Left cardiac atrium (tissue), 4 donors: ENCODE data around the gene LRIG3. TPM values are rescaled to one million over a fixed set of nuclear protein-coding genes. Genes with fewer than 3 reads are reported as not detected.
A peak's percentile ranks its signal among the peaks of the same experiment; 100 is the strongest.
"Not testable (repeated sequence)": the region's sequence is repeated elsewhere in the genome, so short reads cannot be mapped to it uniquely, and the experiment has no call there.

Experiments used
- ATAC-seq, 2 donors: fragments of 200-7000 bp; cut with Tn5 transposase; one replicate each; pipeline ENCODE4 v1.9.1; 2020; ENCODE audit warnings: mild to moderate bottlenecking in 2 of 2, moderate library complexity in 2 of 2
- DNase-seq: peaks from one replicate; pipeline ENCODE4 v3.0.0-alpha.2; 2020
- intact Hi-C, 2 donors: fragments of 100-400 bp; cut with DNase I; formaldehyde crosslinking; loops; one replicate each; pipeline versions ENCODE4 v1.14.1 to v1.15.1; 2022 to 2023
- long read RNA-seq: library from polyadenylated mRNA; unstranded; transcript quantifications from one replicate; pipeline ENCODE4 v2.0.0, GENCODE V29; 2021
- total RNA-seq, 2 donors: library from RNA; stranded (reverse); fragmentation: NEBNext Ultra II Directional; extraction: Animal tissue kit (Norgen Biotek cat#: 25700); gene quantifications; one replicate each; pipeline ENCODE4 v1.2.1, GENCODE V29; 2021
- donor health status: DM: no; HTN: yes; CAD: no.
- donor health status: DM: no; HTN: yes; CAD: no; lungs with severe emphysema.
- donor health status: DM: yes; HTN: yes; CAD: no.
- donor health status: Dilated cardiomyopathy.

LRIG3 gene, protein sequence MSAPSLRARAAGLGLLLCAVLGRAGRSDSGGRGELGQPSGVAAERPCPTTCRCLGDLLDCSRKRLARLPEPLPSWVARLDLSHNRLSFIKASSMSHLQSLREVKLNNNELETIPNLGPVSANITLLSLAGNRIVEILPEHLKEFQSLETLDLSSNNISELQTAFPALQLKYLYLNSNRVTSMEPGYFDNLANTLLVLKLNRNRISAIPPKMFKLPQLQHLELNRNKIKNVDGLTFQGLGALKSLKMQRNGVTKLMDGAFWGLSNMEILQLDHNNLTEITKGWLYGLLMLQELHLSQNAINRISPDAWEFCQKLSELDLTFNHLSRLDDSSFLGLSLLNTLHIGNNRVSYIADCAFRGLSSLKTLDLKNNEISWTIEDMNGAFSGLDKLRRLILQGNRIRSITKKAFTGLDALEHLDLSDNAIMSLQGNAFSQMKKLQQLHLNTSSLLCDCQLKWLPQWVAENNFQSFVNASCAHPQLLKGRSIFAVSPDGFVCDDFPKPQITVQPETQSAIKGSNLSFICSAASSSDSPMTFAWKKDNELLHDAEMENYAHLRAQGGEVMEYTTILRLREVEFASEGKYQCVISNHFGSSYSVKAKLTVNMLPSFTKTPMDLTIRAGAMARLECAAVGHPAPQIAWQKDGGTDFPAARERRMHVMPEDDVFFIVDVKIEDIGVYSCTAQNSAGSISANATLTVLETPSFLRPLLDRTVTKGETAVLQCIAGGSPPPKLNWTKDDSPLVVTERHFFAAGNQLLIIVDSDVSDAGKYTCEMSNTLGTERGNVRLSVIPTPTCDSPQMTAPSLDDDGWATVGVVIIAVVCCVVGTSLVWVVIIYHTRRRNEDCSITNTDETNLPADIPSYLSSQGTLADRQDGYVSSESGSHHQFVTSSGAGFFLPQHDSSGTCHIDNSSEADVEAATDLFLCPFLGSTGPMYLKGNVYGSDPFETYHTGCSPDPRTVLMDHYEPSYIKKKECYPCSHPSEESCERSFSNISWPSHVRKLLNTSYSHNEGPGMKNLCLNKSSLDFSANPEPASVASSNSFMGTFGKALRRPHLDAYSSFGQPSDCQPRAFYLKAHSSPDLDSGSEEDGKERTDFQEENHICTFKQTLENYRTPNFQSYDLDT
- total RNA-seq, result 10 to 100 TPM in 1 of 2 donors, 1 to 10 TPM in 1; 7.3 to 13.0 TPM
- long read RNA-seq, full-length matches to known transcripts, result 8 of 10 reads
- long read RNA-seq, partial matches to known transcripts, result 0 of 10 reads
- long read RNA-seq, other reads (novel, unspliced or antisense), result 2 of 10 reads

DNA sequence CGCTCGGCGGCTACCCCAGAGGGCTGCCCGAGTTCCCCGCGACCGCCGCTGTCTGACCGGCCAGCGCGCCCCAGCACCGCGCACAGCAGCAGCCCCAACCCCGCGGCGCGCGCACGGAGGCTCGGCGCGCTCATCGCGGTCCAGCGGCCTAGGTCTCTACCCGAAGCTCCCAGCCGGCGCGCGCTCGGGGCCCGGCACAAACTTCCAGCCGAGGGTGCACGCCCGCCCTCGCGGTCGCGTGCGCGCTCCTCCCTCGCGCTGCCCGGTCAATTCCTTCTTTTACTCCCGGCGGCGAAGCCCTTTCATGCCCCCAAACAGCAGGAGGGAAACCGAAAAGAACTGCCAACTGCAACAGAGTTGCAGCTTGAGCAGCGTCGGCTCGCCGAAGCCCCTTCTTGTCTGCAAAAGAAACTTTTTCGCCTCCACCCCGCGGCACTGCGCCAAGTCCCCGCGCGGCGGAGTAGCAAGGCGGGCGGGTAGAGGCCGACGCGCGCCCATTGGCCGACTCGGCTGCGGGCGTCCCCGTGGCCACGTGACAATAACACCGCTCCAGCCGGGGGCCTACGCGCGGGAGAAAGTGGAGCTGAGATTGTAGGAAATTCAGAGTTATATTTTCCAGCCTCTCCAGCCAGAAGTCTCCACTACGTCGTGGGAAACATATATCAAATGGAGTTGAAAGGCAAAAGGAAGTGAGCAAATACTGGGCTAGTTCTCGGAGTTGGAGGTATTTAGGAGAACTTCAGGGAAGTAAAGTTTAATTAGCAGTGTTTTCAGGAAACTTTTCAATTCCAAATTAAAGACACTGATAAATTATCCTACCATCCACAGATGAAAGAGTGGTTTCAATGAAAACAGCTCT lies at the start of gene LRIG3:
Gene LRIG3 (minus strand): TSS at position 403 of the 859 bp plus-strand sequence. CDS start 269 bp downstream, at position 134.
- intact Hi-C loops, result no loop called here
- DNase-seq, result peak; percentile 94
- ATAC-seq, result peak; percentile 95 to 96

DNA sequence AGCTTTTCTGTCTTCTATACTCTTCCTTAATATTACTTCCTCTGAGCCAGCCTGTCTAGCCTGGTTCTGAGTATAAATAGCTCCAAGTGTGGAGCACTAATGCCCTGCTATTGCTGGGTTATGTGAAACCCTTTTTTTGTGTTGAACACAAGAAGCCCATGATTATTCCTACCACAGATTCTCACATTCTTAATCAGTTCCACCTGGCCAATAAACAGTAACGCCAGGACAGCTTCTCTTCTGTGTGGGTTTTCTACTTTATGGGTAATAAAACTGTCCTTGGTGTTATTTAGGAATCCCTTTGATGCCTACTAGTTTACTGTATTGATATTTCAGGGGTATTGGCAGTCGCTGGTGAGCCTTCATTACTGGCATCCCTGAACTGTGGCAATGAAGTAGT lies 48.9 kb upstream of the LRIG3 start:
- ATAC-seq (no peak), DNase-seq (no peak)
- intact Hi-C loops, result no loop called here

DNA sequence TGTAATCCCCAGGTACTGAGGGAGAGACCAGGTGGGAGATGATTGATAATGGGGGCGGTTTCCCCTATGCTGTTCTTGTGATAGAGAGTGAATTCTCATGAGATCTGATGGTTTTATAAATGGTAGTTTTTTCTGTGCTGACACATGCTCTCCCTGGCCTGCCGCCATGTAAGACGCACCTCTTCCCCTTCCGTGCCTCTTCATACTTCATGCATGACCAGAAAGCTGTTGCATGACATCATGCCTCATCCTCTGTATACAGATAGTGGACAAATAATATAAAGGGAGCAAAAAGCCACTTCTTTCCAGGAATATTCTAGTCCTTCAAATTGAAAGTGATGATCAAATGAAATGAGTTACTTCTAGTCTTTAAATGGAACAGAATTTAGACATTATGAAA lies 47.3 kb upstream of the LRIG3 start:
- no peak for DNase-seq
- ATAC-seq, result no peak
- intact Hi-C loops, result no loop called here

DNA sequence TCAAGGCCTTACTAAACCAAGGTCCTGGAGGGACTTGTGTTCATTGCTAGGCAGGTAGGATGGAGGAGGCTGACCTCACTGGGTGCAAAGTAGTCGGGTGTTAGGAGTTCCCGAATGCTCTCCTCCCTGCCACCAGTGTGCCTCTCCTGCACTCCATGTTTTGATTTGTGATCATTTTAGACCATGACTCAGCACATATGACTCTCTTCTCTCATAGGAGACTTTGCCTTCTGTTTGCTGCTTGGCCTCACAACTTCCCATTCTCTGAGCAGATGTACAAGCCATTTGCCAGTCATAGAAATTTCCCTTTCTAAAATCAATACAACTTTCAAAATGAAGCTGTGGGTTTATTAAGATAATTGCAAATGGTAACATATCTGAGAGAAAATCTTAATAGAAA lies 46.6 kb upstream of the LRIG3 start:
- DNase-seq (no peak), ATAC-seq (no peak)
- intact Hi-C loops, result no loop called here

DNA sequence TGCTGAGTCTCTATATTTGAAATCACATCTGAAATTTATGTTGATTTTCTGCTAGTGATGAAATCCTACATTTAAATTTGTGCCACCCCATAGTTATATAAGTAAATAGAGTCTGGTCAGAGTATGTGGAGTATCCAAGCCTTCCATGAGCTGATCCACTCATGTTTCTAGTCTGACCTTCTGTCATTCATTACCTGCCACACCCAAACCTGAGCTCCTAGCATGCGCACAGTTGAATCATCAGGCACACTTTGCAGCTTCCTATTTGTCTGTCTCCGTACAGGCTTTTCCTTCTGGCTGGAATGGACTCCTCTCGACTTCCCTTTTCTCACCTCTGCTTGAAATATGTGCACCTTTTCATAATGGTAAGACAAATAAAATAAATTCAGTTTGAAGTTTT lies 45.3 kb upstream of the LRIG3 start:
- intact Hi-C loops, result no loop called here
- ATAC-seq (no peak), DNase-seq (no peak)

DNA sequence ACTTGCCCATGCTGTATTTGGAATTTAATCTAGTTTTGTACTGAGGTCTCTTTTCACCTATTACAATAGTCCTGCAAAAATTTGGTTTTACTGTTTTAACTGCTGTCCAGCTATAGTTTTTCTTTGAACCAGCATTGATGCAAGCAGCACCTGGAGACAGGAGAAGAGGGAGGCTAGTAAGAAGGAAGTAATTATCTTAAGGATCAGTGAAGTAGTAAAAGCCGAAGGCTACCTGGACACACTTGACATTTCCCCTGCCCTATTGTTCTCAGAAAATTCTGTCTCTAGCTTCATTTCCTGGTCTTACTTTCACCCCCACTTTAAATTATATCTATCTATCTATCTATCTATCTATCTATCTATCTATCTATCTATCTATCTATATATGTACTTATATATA lies 43.5 kb upstream of the LRIG3 start:
- intact Hi-C loops, result no loop called here
- ATAC-seq (no peak), DNase-seq (no peak)

DNA sequence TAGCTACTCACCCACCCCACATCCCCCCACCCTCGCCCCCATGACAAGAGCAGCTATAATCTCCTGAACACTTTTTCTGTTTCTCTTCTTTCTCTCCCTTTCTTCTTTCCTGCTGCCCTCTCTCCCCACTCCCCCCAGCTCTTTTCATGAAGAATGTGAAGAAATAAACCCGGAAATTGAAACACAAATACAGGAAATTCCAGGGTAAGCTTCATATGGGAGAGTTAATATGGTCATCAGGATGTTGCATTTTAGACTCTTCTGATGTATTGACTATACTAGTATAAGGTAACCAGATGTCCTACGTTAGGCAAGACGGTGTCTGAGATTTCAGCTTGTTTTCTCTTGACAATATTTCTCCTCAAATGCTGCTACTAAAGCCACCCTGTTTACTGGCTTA lies 41.6 kb upstream of the LRIG3 start:
- ATAC-seq (no peak), DNase-seq (no peak)
- intact Hi-C loops, result no loop called here

DNA sequence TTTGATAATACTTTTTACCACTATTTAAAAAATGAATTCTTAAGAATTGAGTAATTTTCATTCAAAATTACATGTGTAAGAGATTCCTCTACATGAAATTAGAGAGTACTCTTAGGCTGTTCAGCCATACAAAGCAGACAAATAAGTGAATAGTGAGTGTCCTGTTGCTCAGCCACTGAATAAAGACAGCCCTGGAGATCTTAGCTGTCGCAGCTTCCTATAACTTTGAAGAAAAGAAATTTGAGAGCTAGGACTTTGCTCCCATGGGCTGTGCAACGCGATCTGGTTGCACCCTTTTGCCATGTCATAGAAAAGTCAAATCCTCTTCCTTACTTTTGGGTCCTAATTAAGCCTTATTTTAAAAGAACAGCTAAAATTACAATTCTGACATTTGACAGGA lies 40.9 kb upstream of the LRIG3 start:
- no peak for DNase-seq
- intact Hi-C loops, result no loop called here
- no peak for ATAC-seq

DNA sequence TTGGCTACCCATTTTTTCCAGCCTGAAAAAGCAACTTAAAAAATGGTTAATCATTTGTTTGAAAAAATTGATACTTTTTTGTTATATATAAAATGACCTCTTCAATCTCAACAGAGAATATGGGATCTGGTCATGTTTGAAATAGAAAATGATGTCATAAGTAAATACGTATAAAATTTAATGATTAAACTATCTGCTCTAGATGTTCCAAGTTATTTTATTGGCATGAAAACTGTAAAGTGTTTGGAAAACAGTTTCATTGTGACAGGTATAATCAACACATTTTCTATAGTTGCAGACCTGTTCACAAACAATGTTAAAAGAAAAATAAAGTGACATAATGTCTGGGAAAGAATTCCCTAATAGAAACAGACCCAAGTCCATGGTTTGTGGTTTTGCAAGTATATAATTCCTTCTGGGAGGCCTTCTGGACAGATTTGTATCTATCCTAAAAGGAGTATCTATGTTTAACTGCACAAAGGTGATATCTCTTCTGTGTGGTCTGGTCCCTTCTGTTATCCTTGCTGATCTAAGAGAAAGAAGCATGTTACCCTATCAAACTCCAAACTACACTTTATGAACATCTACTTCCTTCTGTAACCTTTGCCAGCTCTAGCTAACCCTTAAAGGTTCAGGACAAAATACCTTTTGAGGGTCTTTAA lies 39.5 kb upstream of the LRIG3 start:
- ATAC-seq (no peak), DNase-seq (no peak)
- intact Hi-C loops, result no loop called here

DNA sequence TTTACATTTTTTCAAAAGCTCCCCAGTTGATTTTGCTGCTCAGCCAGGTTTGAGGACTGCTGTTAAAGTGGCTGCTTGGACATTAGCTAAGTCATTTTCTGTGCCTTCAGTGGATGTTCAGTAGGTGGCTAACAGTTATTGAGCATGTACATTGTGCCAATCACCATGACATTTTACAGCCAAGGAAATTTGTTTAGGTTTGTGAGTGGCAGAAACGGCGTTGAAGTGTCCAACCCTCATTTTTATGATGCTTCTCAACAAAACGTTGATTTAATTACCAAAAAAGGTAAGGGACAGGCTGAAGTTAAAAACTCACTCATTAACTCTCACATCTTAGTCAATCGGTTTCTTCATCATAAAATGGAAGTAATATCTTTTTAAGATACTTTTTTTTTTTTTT lies 37.0 kb upstream of the LRIG3 start:
- intact Hi-C loops, result no loop called here
- DNase-seq (no peak), ATAC-seq (no peak)

DNA sequence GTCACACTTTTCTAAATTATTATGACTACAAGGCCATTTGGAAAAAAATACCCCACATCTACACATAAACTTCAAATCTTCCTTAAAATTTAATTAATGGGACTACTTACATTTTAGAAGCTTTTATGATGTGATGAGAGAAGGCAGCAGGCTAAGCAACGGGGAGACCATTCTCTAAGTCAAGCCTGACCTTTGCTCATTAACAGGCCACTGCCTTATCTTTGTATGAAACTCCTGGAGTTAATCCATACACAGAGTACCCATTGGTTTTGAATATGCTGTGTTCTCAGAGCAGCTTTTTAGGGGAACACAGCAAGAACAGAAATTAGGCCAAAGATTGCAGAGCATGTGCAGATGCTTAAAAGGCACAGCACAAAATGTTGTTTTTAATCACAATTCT lies 35.5 kb upstream of the LRIG3 start:
- intact Hi-C loops, result no loop called here
- ATAC-seq, result no peak
- DNase-seq, result no peak

DNA sequence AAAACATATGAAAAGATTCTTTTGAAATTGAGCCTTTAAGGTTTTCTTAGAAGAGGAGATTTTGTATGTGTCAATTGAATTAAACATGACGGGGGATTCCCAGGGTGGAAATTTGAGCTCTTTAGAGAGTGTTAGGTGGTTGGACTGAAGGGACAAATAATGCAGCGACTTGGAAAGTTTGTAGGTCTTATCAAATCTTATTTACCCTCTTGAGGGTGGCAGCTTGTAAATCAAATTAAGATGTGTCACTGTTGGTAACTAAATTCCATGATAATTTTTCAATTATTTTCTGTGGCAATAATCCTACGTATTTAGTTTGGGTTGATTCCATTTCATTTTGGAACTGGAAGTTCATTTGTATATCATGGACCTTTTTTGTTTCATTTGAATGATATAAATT lies 33.7 kb upstream of the LRIG3 start:
- no peak for ATAC-seq
- intact Hi-C loops, result no loop called here

DNA sequence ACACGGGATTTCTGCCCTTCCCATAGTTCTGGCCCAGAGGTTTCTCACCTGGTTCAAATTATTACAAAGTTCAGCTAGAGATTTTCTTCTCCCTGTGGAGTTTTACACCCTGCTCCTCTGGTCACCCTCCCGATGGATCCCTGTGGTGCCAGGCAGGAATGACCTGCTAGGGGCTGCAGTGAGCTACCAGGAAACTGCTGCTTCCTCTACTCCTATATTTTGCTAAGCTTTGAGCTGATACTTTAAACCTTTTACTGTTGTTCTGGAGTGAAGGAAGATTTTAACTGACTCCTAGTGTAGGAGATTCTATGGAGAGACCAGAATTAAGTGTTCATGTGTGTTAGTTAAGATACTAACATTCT lies 30.4 kb upstream of the LRIG3 start:
- ATAC-seq, result no peak
- no peak for DNase-seq
- intact Hi-C loops, result no loop called here

More for the DNA sequence above, 33.7 kb upstream of the LRIG3 start:
- no peak for DNase-seq

DNA sequence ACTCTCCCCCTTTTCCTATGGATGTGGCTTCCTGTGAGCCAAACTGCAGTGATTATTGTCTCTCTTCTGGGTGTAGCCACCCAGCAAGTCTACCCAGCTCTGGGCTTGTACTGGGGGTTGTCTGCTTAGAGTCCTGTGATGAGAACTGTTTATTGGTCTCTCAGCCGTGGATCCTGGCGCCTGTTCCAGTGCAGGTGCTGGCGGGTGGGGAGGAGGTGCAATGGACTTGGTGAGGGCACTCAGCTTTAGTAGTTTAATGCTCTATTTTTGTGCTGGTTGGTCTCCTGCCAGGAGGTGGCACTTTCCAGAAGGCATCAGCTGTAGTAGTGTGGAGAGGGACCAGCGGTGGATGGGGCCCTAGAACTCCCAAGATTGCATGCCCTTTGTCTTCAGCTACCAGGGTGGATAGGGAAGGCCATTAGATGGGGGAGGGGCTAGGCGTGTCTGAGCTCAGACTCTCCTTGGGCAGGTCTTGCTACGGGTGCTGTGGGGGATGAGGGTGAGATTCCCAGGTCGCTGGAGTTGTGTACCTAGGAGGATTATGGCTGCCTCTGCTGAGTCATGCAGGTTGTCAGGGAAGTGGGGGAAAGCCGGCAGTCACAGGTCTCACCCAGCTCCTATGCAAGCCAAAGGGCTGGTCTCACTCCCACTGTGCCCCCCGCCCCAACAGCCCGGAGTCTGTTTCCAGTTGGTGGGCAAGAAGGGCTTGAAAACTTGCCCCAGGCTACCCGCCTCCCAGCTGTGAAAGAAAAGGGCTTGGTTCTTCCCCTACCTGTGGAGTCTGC lies 29.8 kb upstream of the LRIG3 start:
- DNase-seq, ATAC-seq, intact Hi-C loops: not testable (repeated sequence)

DNA sequence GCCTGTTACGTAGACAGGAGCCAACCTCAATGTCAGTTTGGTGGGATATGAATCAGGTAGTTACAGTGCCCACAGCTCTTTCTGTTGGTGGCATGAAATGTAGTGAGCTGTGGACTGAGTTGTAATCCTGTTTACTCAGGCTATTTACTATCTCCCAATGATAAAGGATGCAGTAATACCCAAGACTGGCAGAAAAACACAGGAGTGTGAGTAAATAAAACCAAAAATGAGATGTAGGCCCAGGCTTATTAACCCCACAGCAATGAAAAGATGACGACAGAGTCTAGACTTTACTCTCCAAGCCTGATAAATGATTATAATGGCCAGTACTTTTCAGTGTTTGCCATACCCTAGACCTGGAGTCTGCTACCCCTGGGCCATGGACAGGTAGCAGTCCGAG lies 22.8 kb upstream of the LRIG3 start:
- DNase-seq, result no peak

DNA sequence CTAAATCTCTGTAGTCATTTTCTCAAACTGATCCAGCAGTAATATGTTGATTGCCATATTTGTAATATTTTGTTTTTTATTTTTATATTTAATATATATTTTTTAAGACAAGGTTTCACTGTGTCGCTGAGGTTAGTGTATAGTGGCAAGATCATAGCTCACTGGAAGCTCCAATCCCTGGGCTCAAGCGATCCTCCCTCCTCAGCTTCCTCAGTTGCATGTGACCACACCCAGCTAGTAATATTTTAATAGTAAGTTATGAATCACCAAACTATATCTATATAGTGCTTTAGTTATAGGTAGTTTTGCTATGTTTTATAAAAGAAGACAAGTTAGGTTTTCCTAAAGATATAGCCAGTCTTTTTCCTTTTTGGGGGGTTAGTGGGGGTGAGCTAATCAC lies 22.0 kb upstream of the LRIG3 start:
- ATAC-seq (no peak), DNase-seq (no peak)
- intact Hi-C loops, result no loop called here

More for the DNA sequence above, 22.8 kb upstream of the LRIG3 start:
- ATAC-seq, result no peak
- intact Hi-C loops, result no loop called here

DNA sequence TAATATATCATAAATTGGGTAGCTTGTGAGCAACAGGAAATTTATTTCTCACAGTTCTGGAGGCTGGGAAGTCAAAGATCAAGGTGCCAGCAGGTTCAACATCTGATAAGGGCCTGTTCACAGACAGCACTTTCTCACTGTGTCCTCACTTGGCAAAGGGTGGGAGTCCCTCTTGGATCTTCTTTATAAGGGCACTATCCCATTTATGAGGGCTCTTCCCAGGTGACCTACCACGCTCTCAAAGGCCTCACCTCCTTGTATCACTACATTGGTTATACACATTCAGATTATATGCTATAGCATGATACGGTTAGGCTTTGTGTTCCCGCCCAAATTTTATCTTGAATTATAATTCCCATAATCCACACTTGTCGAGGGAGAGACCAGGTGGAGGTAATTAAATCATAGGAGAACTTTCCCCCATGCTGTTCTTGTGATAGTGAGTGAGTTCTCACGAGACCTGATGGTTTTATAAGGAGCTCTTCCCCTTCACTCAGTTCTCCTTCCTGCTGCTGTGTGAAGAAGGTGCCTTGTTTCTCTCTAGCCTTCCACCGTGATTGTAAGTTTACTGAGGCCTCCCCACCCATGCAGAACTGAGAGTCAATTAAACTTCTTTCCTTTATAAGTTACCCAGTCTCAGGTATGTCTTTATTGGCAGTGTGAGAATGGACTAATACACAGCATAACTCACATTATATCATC lies 19.2 kb upstream of the LRIG3 start:
- DNase-seq (no peak), ATAC-seq (no peak)
- intact Hi-C loops, result no loop called here
